LNCAP (cell line): ENCODE results near the gene CD200R1.

Experiments
- TF ChIP-seq, protein P1 (sequence below): fragments of 450-650 bp; IDR thresholded peaks from 2 replicates; pipeline ENCODE4 v1.5.1; 2017; ENCODE audit warnings: mild to moderate bottlenecking

Gene CD200R1

DNA sequence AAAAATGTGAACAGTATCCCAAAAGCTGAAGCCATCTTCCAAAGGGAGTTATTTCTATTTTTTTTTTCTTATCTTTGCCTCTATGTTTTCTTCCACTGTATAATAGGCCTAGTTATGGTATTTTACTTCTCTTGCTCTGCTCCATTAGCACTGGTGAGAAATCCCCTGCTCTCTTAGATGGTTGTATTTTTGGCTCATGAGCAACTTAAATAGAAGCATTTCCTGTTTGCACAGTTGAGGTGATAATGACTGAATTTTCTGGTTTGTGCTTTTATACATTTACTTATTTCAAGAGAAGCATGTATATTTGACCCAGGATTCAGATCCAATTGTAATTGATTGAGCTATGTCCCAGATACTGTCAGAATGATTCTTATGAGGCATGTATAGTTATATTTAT lies 66.7 kb downstream of the CD200R1 start:
- TF ChIP-seq, protein P1, sequence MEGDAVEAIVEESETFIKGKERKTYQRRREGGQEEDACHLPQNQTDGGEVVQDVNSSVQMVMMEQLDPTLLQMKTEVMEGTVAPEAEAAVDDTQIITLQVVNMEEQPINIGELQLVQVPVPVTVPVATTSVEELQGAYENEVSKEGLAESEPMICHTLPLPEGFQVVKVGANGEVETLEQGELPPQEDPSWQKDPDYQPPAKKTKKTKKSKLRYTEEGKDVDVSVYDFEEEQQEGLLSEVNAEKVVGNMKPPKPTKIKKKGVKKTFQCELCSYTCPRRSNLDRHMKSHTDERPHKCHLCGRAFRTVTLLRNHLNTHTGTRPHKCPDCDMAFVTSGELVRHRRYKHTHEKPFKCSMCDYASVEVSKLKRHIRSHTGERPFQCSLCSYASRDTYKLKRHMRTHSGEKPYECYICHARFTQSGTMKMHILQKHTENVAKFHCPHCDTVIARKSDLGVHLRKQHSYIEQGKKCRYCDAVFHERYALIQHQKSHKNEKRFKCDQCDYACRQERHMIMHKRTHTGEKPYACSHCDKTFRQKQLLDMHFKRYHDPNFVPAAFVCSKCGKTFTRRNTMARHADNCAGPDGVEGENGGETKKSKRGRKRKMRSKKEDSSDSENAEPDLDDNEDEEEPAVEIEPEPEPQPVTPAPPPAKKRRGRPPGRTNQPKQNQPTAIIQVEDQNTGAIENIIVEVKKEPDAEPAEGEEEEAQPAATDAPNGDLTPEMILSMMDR, result no peak

DNA sequence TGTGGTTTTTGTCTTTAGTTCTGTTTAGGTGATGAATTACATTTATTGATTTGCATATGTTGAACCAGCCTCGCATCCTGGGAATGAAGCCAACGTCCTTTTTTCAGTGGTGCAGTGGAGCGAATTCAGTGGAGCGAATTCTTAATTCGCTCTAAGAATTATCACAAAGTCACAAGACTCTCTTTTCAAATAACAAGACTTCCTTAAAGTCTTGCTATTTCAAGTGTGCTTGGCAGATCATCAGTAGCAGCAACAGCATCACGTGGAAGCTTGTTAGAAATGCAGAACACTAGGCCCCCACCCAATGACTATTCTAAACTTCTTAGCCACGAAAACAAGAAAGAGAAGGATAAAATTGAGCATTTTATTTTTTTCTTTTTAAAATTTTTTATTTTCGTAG lies 70.1 kb downstream of the CD200R1 start:
- TF ChIP-seq, protein P1, result no peak

GRCh38 chr3:112900113-112900512 lies 74.8 kb downstream of the CD200R1 start:
- TF ChIP-seq, protein P1, result no peak

GRCh38 chr3:112897791-112898190 lies 77.1 kb downstream of the CD200R1 start:
- TF ChIP-seq, protein P1, result no peak

DNA sequence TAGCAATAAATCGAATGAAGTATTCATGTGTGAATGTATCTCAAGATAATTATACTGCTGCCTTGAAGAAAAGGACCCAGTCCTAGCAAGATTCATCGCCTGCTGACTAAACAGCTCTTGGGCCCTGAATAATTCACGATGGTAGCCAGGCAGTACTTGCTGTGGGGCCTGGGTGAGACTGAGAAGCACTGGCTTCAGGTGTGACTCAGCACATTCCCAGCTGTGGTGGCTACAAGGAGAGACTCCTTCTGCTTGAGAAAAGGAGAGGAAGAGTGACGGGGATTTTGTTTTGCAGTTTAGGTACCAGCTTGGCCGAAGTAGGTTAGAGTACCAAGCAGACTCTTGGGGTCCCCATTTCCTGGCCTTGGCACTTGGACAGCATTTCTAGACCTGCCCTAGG lies 80.6 kb downstream of the CD200R1 start:
- TF ChIP-seq, protein P1, result no peak

DNA sequence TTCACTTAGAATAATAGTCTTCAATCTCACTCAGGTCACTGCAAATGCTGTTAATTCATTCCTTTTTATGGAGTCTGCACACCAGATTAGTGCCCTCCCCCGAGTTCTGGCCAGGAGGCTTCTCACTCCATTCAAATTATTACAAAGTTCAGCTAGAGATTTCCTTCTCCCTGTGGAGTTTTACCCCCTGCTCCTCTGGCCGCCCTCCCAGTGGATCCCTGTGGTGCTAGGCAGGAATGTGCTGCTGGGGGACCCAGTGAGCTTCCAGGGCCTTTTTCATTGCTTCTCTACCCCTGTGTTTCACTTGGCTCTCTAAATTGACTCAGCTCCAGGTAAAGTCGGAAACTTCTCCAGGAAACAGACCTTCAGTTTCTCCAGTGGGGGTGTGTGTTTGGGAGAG lies 85.5 kb downstream of the CD200R1 start:
- TF ChIP-seq, protein P1, result no peak

DNA sequence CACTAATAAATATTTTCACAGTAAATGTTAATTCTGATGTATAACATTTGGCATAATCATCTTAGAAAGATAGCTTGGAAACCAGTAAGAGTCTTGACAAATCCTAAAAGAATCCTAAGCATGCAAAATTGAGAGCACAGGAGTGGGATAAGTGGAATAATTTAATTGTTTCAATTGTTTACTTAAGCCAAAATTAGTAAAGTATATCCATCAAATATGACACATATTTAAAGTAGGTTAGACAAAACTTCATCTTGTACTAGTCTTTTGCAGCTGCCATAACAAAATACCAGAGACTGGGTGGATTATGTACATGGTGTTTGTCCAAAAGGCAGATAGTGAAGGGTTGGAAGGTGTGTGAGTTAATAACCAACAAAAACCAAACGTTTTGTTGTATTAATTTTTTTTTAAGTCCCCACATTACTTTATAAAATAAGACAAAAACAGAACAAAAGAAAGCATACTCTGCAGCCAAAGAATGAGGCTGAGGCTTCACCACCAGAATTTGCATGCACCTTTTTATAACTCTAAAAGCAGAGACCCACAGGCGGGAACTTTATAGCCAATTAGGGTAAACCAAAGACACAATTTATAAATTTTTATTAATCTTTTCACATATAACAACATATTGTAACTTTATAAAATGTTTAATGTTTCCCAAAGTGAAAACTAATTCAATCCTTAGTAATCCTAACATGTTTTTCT lies 86.4 kb downstream of the CD200R1 start:
- TF ChIP-seq, protein P1, result no peak
